Measurements from ENCODE around the gene ARVCF.
"Not testable (repeated sequence)": the region's sequence is repeated elsewhere in the genome, so short reads cannot be mapped to it uniquely, and the experiment has no call there.

ARVCF gene

GRCh38 chr22:19936513-19936912 lies 80.1 kb downstream of the ARVCF start:
- no peak for DNase-seq (ENCODE audit: low spot score)

- not testable (repeated sequence) for DNase-seq (ENCODE audit: low spot score)
These were observed 81.4 kb downstream of the ARVCF start for GRCh38 chr22:19935123-19935718.

- no peak for DNase-seq (ENCODE audit: low spot score)
These were observed 83.0 kb downstream of the ARVCF start for GRCh38 chr22:19933341-19934241.

- no peak for DNase-seq (ENCODE audit: low spot score)
These were observed 84.0 kb downstream of the ARVCF start for GRCh38 chr22:19932367-19933206.

- DNase-seq (ENCODE audit: low spot score): no peak
These were observed 85.1 kb downstream of the ARVCF start for GRCh38 chr22:19931514-19931913.

GRCh38 chr22:19930551-19931486 lies 85.8 kb downstream of the ARVCF start:
- peak; percentile 68 for DNase-seq (ENCODE audit: low spot score)

GRCh38 chr22:19929586-19930550 lies 86.8 kb downstream of the ARVCF start:
- DNase-seq (ENCODE audit: low spot score): no peak

GRCh38 chr22:19928207-19928606 lies 88.4 kb downstream of the ARVCF start:
- no peak for DNase-seq (ENCODE audit: low spot score)

GRCh38 chr22:19927696-19928095 lies 88.9 kb downstream of the ARVCF start:
- DNase-seq (ENCODE audit: low spot score): no peak

GRCh38 chr22:19926028-19926427 lies 90.6 kb downstream of the ARVCF start:
- DNase-seq (ENCODE audit: low spot score): not testable (repeated sequence)

GRCh38 chr22:19923914-19924513 lies 92.6 kb downstream of the ARVCF start:
- no peak for DNase-seq (ENCODE audit: low spot score)

GRCh38 chr22:19921544-19922081 lies 95.0 kb downstream of the ARVCF start:
- DNase-seq (ENCODE audit: low spot score): no peak

Data from Ammon's horn (tissue), 1 donor.